Measurements from ENCODE around the gene OR2J1. TPM values are rescaled to one million over a fixed set of nuclear protein-coding genes. Genes with fewer than 3 reads are reported as not detected.
"Not testable (repeated sequence)": the region's sequence is repeated elsewhere in the genome, so short reads cannot be mapped to it uniquely, and the experiment has no call there.

The OR2J1 gene
- total RNA-seq, 4 donors from 2014 or later, result not detected

- 69% methylated on average over 7 of the region's 7 CpGs for WGBS
- Histone ChIP-seq H3K4me3 (no peak overlapping the region), H3K36me3 (no peaks in the 10 kb centered on the region), H3K9me3 (no peaks in the 10 kb centered on the region), H3K27ac (replicated peaks in 1 of 4) (no peak overlapping the region), H3K4me1 (no peaks in the 10 kb centered on the region), H3K27me3 (no peaks in the 10 kb centered on the region)
- intact Hi-C loops (cut with DNase I), result no loop called here
- no peak for DNase-seq (ENCODE audit: extremely low spot score)
- no peak for TF ChIP-seq EP300 (IDR thresholded peaks at IDR 0.05)
- no peak for TF ChIP-seq CTCF (IDR thresholded peaks at IDR 0.05)
- TF ChIP-seq POLR2A (IDR thresholded peaks at IDR 0.05; ENCODE audit: low read depth), result no peak
- no peak for TF ChIP-seq POLR2AphosphoS5 (IDR thresholded peaks at IDR 0.05)
Measured at GRCh38 chr6:29112135-29112534, 12.8 kb downstream of the OR2J1 start.

GRCh38 chr6:29114964-29115363, 15.7 kb downstream of the OR2J1 start:
- WGBS, result 79% methylated on average over 3 of the region's 3 CpGs

GRCh38 chr6:29129326-29130012, 30.2 kb downstream of the OR2J1 start:
- H3K9me3 ChIP-seq, result no peaks in the 10 kb centered on the region
- peaks cover 0 to 12% (median 0%) of the 10 kb centered on the region in 4 donors for H3K27me3 ChIP-seq
- DNase-seq (ENCODE audit: extremely low spot score), result no peak
- H3K4me1 ChIP-seq, result no peaks in the 10 kb centered on the region
- TF ChIP-seq EP300 (IDR thresholded peaks at IDR 0.05) (no peak), CTCF (IDR thresholded peaks at IDR 0.05) (no peak), POLR2AphosphoS5 (IDR thresholded peaks at IDR 0.05) (no peak), POLR2A (IDR thresholded peaks at IDR 0.05; ENCODE audit: low read depth) (no peak)
- intact Hi-C loops (cut with DNase I), result no loop called here
- no peak overlapping the region for H3K27ac ChIP-seq (replicated peaks in 1 of 4)
- 77% methylated on average over 12 of the region's 15 CpGs for WGBS
- H3K36me3 ChIP-seq, result no peaks in the 10 kb centered on the region
- H3K4me3 ChIP-seq, result no peak overlapping the region

More at GRCh38 chr6:29114964-29115363, 15.7 kb downstream of the OR2J1 start:
- H3K27me3 ChIP-seq; H3K9me3 ChIP-seq; H3K27ac ChIP-seq (replicated peaks in 1 of 4); intact Hi-C loops (cut with DNase I); H3K36me3 ChIP-seq; H3K4me3 ChIP-seq; DNase-seq (ENCODE audit: extremely low spot score); H3K4me1 ChIP-seq: not testable (repeated sequence)

GRCh38 chr6:29130644-29131043, 31.4 kb downstream of the OR2J1 start:
- no peak overlapping the region for H3K4me3 ChIP-seq
- H3K36me3 ChIP-seq, result no peaks in the 10 kb centered on the region
- peaks cover 0 to 12% (median 0%) of the 10 kb centered on the region in 4 donors for H3K27me3 ChIP-seq
- no peak for TF ChIP-seq POLR2A (IDR thresholded peaks at IDR 0.05; ENCODE audit: low read depth)
- TF ChIP-seq EP300 (IDR thresholded peaks at IDR 0.05), result no peak
- no peak for TF ChIP-seq CTCF (IDR thresholded peaks at IDR 0.05)
- no peak for TF ChIP-seq POLR2AphosphoS5 (IDR thresholded peaks at IDR 0.05)
- WGBS, result 100% methylated on average over 1 of the region's 4 CpGs
- no peaks in the 10 kb centered on the region for H3K4me1 ChIP-seq
- intact Hi-C loops (cut with DNase I), result no loop called here
- no peaks in the 10 kb centered on the region for H3K9me3 ChIP-seq
- DNase-seq (ENCODE audit: extremely low spot score), result no peak
- H3K27ac ChIP-seq (replicated peaks in 1 of 4), result no peak overlapping the region

- WGBS, result 52% methylated on average over 2 of the region's 2 CpGs
- DNase-seq (ENCODE audit: extremely low spot score), result no peak
Measured at GRCh38 chr6:29131691-29132090, 32.4 kb downstream of the OR2J1 start.

More at GRCh38 chr6:29131691-29132090, 32.4 kb downstream of the OR2J1 start:
- Histone ChIP-seq H3K27me3 (peaks cover 0 to 12% (median 0%) of the 10 kb centered on the region in 4 donors), H3K27ac (replicated peaks in 1 of 4) (no peak overlapping the region), H3K9me3 (no peaks in the 10 kb centered on the region), H3K36me3 (no peaks in the 10 kb centered on the region), H3K4me3 (no peak overlapping the region), H3K4me1 (no peaks in the 10 kb centered on the region)
- intact Hi-C loops (cut with DNase I), result no loop called here
- TF ChIP-seq CTCF (IDR thresholded peaks at IDR 0.05), result no peak
- no peak for TF ChIP-seq POLR2AphosphoS5 (IDR thresholded peaks at IDR 0.05)
- no peak for TF ChIP-seq EP300 (IDR thresholded peaks at IDR 0.05)
- TF ChIP-seq POLR2A (IDR thresholded peaks at IDR 0.05; ENCODE audit: low read depth), result no peak

Measured in esophagus muscularis mucosa (tissue), 4 donors.